A549 (cell line): ENCODE results near the gene TOMM40. TPM values are rescaled to one million over a fixed set of nuclear protein-coding genes. Genes with fewer than 3 reads are reported as not detected.

ENCODE experiments used
- ATAC-seq, 2 experiments: fragments of 200-7000 bp in 1 of 2; fragments of >200 bp in 1 of 2; cut with Nextera tagmentation in 1 of 2; cut with Tn5 transposase in 1 of 2; 3 replicates each; pipeline versions ENCODE4 v1.8.0 to v1.9.1; 2018 to 2020; ENCODE audit warnings: mild to moderate bottlenecking in 1 of 2, moderate library complexity in 1 of 2
- CTCF ChIA-PET: fragments of 300-600 bp; sonication (Branson Sonifier 250); formaldehyde crosslinking; extraction: SDS; loops from one replicate; lab custom pipeline; 2021; ENCODE audit warnings: antibody characterized with exemption, inconsistent platforms; lab: Yijun Ruan, JAX
- POLR2A ChIA-PET: fragments of 350-600 bp; formaldehyde crosslinking; extraction: SDS; loops from one replicate; lab custom pipeline; 2021; ENCODE audit warnings: antibody characterized with exemption, inconsistent platforms; lab: Yijun Ruan, JAX
- DNase-seq, 2 experiments: peaks; one replicate each; pipeline versions ENCODE4 v3.0.0 to v3.0.0-alpha.2; 2011 to 2016; ENCODE audit warnings: low read depth in 1 of 2, low spot score in 1 of 2
- FAIRE-seq: peaks from 2 replicates; lab custom pipeline; 2011; peaks lifted over from hg19 to GRCh38; lab: Jason Lieb, UNC
- H3K27ac ChIP-seq, 2 experiments: fragments of >200 bp; sonication (Bioruptor Twin); formaldehyde crosslinking; 3 replicates each; pipeline ENCODE4 v1.5.1; 2016 to 2017
- H3K4me1 ChIP-seq: fragments of >200 bp; sonication (Bioruptor Twin); formaldehyde crosslinking; 3 replicates; pipeline ENCODE4 v1.6.1; 2016
- H3K4me2 ChIP-seq: fragments of >200 bp; sonication (Bioruptor Twin); formaldehyde crosslinking; 3 replicates; pipeline ENCODE4 v1.6.1; 2016
- H3K4me3 ChIP-seq: fragments of >200 bp; sonication (Bioruptor Twin); formaldehyde crosslinking; 3 replicates; pipeline ENCODE4 v1.5.1; 2016
- H3K9me3 ChIP-seq: fragments of >200 bp; sonication (Bioruptor Twin); formaldehyde crosslinking; 3 replicates; pipeline ENCODE4 v1.6.1; 2016
- BHLHE40 ChIP-seq: IDR thresholded peaks from 2 replicates; pipeline ENCODE4 v1.6.1; 2012; ENCODE audit warnings: low read depth, low read length, inconsistent platforms
- CHD2 ChIP-seq: fragments of 150-350 bp; IDR thresholded peaks from 2 replicates; pipeline ENCODE4 v1.6.1; 2014; ENCODE audit warnings: low read length; ENCODE audit not compliant: partially characterized antibody
- CHD4 ChIP-seq: fragments of 200-600 bp; sonication (generic); IDR thresholded peaks from 2 replicates; pipeline ENCODE4 v1.6.1; 2016; ENCODE audit warnings: antibody characterized with exemption, mild to moderate bottlenecking, borderline replicate concordance
- EHF ChIP-seq: fragments of 250-450 bp; sonication (Bioruptor Pico); IDR thresholded peaks from 2 replicates; pipeline ENCODE4 v1.5.0; 2020; ENCODE audit warnings: mild to moderate bottlenecking
- EP300 ChIP-seq, 2 experiments: fragments of >200 bp; sonication (Bioruptor Twin); formaldehyde crosslinking; IDR thresholded peaks; 2 replicates in 1 of 2; 3 replicates in 1 of 2; pipeline ENCODE4 v1.6.1; 2016 to 2017
- FOXS1 ChIP-seq: fragments of 250-450 bp; sonication (Bioruptor Pico); IDR thresholded peaks from 2 replicates; pipeline ENCODE4 v1.5.0; 2020; ENCODE audit warnings: mild to moderate bottlenecking, moderate library complexity
- HDAC2 ChIP-seq: fragments of 200-600 bp; sonication (generic); IDR thresholded peaks from 2 replicates; pipeline ENCODE4 v1.6.1; 2016
- HEYL ChIP-seq: fragments of 250-450 bp; sonication (Bioruptor Pico); IDR thresholded peaks from 2 replicates; pipeline ENCODE4 v1.8.0; 2021; ENCODE audit warnings: mild to moderate bottlenecking, moderate library complexity
- HOXA7 ChIP-seq: fragments of 250-450 bp; sonication (Bioruptor Pico); IDR thresholded peaks from 2 replicates; pipeline ENCODE4 v1.5.0; 2020; ENCODE audit warnings: mild to moderate bottlenecking, moderate library complexity
- JUNB ChIP-seq: fragments of >200 bp; sonication (Bioruptor Twin); formaldehyde crosslinking; IDR thresholded peaks from 2 replicates; pipeline ENCODE4 v1.6.1; 2016
- KDM5A ChIP-seq: fragments of 200-600 bp; sonication (generic); IDR thresholded peaks from 2 replicates; pipeline ENCODE4 v1.6.1; 2016; ENCODE audit warnings: antibody characterized with exemption, mild to moderate bottlenecking
- NFE2L2 ChIP-seq: fragments of 150-350 bp; conservative IDR thresholded peaks from 2 replicates; pipeline ENCODE4 v1.6.1; 2014; ENCODE audit warnings: low read length
- NPAS2 ChIP-seq: fragments of 250-450 bp; sonication (Bioruptor Pico); IDR thresholded peaks from 2 replicates; pipeline ENCODE4 v1.8.0; 2022; ENCODE audit warnings: mild to moderate bottlenecking, moderate library complexity, borderline replicate concordance
- RCOR1 ChIP-seq: fragments of 150-350 bp; IDR thresholded peaks from 2 replicates; pipeline ENCODE4 v1.6.1; 2014; ENCODE audit warnings: antibody characterized with exemption, low read length, low read depth
- RNF2 ChIP-seq: fragments of 200-600 bp; sonication (generic); IDR thresholded peaks from 2 replicates; pipeline ENCODE4 v1.6.1; 2016; ENCODE audit warnings: low read depth, mild to moderate bottlenecking, antibody characterized with exemption, moderate library complexity, borderline replicate concordance
- SREBF2 ChIP-seq: fragments of 450-650 bp; IDR thresholded peaks from 2 replicates; pipeline ENCODE4 v1.6.1; 2014; ENCODE audit warnings: mild to moderate bottlenecking, moderate library complexity
- TFCP2L1 ChIP-seq: fragments of 250-450 bp; sonication (Bioruptor Pico); IDR thresholded peaks from 2 replicates; pipeline ENCODE4 v1.5.0; 2021; ENCODE audit warnings: mild to moderate bottlenecking
- TP53 ChIP-seq: fragments of 250-450 bp; sonication (Bioruptor Pico); IDR thresholded peaks from 2 replicates; pipeline ENCODE4 v1.5.0; 2021; ENCODE audit warnings: mild to moderate bottlenecking, moderate library complexity
- ZNF302 ChIP-seq: fragments of 250-450 bp; sonication (Bioruptor Pico); IDR thresholded peaks from 2 replicates; pipeline ENCODE4 v1.9.0; 2021; ENCODE audit warnings: inconsistent platforms, mild to moderate bottlenecking, moderate library complexity
- whole genome bisulfite sequencing: methylation state at CpG from one replicate; pipeline ENCODE4 v1.1.6; 2017; ENCODE audit errors: missing lambda C conversion rate; 5-methylcytosine and 5-hydroxymethylcytosine counted together
- polyA plus RNA-seq, 4 experiments: library from polyadenylated mRNA; depleted of rRNA in 3 of 4; stranded (reverse); fragments of >200 nt; fragmentation: RNase III in 1 of 4; extraction: RNeasy Plus Mini Kit Qiagen cat#74134 plus additional on column Dnase treatment in 1 of 4; gene quantifications; 2 replicates in 3 of 4; 3 replicates in 1 of 4; pipeline ENCODE4 v1.2.3, GENCODE V29; 2011 to 2017
- TF ChIP-seq, protein P1 (sequence below): fragments of 450-650 bp; IDR thresholded peaks from 2 replicates; pipeline ENCODE4 v1.6.1; 2014; ENCODE audit warnings: antibody characterized with exemption
- TF ChIP-seq, protein P2 (sequence below): IDR thresholded peaks from 2 replicates; pipeline ENCODE4 v1.6.1; 2012
- TF ChIP-seq, protein P3 (sequence below): fragments of 250-450 bp; sonication (Bioruptor Pico); IDR thresholded peaks from 2 replicates; pipeline ENCODE4 v1.5.0; 2020; ENCODE audit warnings: low read depth, mild to moderate bottlenecking, moderate library complexity
- TF ChIP-seq, protein P4 (sequence below): fragments of >200 bp; sonication (Bioruptor Twin); formaldehyde crosslinking; IDR thresholded peaks from 3 replicates; pipeline ENCODE4 v1.6.1; 2016

The TOMM40 gene
- polyA plus RNA-seq, 2 of the 4 experiments (the other 2 are of a cell fraction), result 92.7 to 180 TPM

DNA sequence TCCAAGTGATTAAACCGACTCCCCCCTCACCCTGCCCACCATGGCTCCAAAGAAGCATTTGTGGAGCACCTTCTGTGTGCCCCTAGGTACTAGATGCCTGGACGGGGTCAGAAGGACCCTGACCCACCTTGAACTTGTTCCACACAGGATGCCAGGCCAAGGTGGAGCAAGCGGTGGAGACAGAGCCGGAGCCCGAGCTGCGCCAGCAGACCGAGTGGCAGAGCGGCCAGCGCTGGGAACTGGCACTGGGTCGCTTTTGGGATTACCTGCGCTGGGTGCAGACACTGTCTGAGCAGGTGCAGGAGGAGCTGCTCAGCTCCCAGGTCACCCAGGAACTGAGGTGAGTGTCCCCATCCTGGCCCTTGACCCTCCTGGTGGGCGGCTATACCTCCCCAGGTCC is 16.6 kb downstream of the TOMM40 start:
- ChIA-PET CTCF (interaction anchor here (0.6 to 18.1 kb wide), 5 partner anchors 10 to 371 kb away, joined by 3 to 303 read pairs (median 3); partner anchors contain the start of gene CLPTM1), POLR2A (no interaction called here)
- FAIRE-seq (no peak), ATAC-seq (no peak), DNase-seq (no peak)
- Histone ChIP-seq H3K27ac (no peak overlapping the region), H3K4me3 (no peak overlapping the region), H3K4me1 (peaks cover 47% of the 10 kb centered on the region), H3K9me3 (no peaks in the 10 kb centered on the region), H3K4me2 (no peak overlapping the region)
- 90% methylated on average over 12 of the region's 12 CpGs for WGBS
- TF ChIP-seq KDM5A (no peak), EHF (CRISPR knock-in tag) (no peak), NFE2L2 (no peak), RCOR1 (no peak), HOXA7 (CRISPR knock-in tag) (no peak), CHD2 (no peak), HDAC2 (no peak), TFCP2L1 (no peak), ZNF302 (CRISPR knock-in tag) (no peak), BHLHE40 (no peak), SREBF2 (no peak), HEYL (no peak), CHD4 (no peak), TP53 (CRISPR knock-in tag) (no peak)
- TF ChIP-seq, protein P1, sequence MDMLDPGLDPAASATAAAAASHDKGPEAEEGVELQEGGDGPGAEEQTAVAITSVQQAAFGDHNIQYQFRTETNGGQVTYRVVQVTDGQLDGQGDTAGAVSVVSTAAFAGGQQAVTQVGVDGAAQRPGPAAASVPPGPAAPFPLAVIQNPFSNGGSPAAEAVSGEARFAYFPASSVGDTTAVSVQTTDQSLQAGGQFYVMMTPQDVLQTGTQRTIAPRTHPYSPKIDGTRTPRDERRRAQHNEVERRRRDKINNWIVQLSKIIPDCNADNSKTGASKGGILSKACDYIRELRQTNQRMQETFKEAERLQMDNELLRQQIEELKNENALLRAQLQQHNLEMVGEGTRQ, result no peak
- TF ChIP-seq, protein P2, sequence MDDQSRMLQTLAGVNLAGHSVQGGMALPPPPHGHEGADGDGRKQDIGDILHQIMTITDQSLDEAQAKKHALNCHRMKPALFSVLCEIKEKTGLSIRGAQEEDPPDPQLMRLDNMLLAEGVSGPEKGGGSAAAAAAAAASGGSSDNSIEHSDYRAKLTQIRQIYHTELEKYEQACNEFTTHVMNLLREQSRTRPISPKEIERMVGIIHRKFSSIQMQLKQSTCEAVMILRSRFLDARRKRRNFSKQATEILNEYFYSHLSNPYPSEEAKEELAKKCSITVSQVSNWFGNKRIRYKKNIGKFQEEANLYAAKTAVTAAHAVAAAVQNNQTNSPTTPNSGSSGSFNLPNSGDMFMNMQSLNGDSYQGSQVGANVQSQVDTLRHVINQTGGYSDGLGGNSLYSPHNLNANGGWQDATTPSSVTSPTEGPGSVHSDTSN, result no peak

DNA sequence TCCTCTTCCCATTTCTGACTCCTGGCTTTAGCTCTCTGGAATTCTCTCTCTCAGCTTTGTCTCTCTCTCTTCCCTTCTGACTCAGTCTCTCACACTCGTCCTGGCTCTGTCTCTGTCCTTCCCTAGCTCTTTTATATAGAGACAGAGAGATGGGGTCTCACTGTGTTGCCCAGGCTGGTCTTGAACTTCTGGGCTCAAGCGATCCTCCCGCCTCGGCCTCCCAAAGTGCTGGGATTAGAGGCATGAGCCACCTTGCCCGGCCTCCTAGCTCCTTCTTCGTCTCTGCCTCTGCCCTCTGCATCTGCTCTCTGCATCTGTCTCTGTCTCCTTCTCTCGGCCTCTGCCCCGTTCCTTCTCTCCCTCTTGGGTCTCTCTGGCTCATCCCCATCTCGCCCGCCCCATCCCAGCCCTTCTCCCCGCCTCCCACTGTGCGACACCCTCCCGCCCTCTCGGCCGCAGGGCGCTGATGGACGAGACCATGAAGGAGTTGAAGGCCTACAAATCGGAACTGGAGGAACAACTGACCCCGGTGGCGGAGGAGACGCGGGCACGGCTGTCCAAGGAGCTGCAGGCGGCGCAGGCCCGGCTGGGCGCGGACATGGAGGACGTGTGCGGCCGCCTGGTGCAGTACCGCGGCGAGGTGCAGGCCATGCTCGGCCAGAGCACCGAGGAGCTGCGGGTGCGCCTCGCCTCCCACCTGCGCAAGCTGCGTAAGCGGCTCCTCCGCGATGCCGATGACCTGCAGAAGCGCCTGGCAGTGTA is 17.2 kb downstream of the TOMM40 start:
- FAIRE-seq (no peak), DNase-seq (no peak), ATAC-seq (no peak)
- Histone ChIP-seq H3K27ac (no peak overlapping the region), H3K4me3 (no peak overlapping the region), H3K4me2 (no peak overlapping the region), H3K9me3 (no peaks in the 10 kb centered on the region), H3K4me1 (peaks cover 49% of the 10 kb centered on the region)
- POLR2A ChIA-PET, result no interaction called here
- TF ChIP-seq FOXS1 (CRISPR knock-in tag) (no peak), RNF2 (no peak), EP300 (IDR thresholded peaks at IDR 0.05) (no peak), JUNB (no peak), NPAS2 (no peak), CHD2 (no peak)
- TF ChIP-seq, protein P3, sequence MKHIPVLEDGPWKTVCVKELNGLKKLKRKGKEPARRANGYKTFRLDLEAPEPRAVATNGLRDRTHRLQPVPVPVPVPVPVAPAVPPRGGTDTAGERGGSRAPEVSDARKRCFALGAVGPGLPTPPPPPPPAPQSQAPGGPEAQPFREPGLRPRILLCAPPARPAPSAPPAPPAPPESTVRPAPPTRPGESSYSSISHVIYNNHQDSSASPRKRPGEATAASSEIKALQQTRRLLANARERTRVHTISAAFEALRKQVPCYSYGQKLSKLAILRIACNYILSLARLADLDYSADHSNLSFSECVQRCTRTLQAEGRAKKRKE, result no peak
- TF ChIP-seq, protein P4, sequence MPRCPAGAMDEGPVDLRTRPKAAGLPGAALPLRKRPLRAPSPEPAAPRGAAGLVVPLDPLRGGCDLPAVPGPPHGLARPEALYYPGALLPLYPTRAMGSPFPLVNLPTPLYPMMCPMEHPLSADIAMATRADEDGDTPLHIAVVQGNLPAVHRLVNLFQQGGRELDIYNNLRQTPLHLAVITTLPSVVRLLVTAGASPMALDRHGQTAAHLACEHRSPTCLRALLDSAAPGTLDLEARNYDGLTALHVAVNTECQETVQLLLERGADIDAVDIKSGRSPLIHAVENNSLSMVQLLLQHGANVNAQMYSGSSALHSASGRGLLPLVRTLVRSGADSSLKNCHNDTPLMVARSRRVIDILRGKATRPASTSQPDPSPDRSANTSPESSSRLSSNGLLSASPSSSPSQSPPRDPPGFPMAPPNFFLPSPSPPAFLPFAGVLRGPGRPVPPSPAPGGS, result no peak
- WGBS, result 92% methylated on average over 46 of the region's 46 CpGs
- CTCF ChIA-PET, result interaction anchor here (0.5 to 18.1 kb wide), 7 partner anchors 9 to 1121 kb away, joined by 3 to 303 read pairs (median 4); partner anchors contain the start of gene CLPTM1
